DND-41 (cell line): ENCODE results near the gene OGDHL.

Experiments
- ATAC-seq: fragments of 200-7000 bp; cut with Tn5 transposase; 3 replicates; pipeline ENCODE4 v1.9.1; 2021; ENCODE audit warnings: low read depth; ENCODE audit not compliant: insufficient read depth
- DNase-seq: peaks from one replicate; pipeline ENCODE4 v3.0.0-alpha.2; 2020
- H2AFZ ChIP-seq: 2 replicates; pipeline ENCODE4 v1.6.0; 2012; ENCODE audit warnings: low read depth, low read length
- H3K27ac ChIP-seq: 2 replicates; pipeline ENCODE4 v1.5.1; 2012; ENCODE audit warnings: low read length, inconsistent platforms
- H3K27me3 ChIP-seq: fragments of 200-600 bp; sonication (generic); 2 replicates; pipeline ENCODE4 v1.6.0; 2012; ENCODE audit warnings: low read length, mild to moderate bottlenecking, inconsistent platforms; ENCODE audit not compliant: insufficient read depth, poor library complexity
- H3K36me3 ChIP-seq: 2 replicates; pipeline ENCODE4 v1.5.1; 2012; ENCODE audit warnings: low read length, inconsistent platforms; ENCODE audit not compliant: insufficient read depth
- H3K4me1 ChIP-seq: 2 replicates; pipeline ENCODE4 v1.5.1; 2012; ENCODE audit warnings: mild to moderate bottlenecking, low read length; ENCODE audit not compliant: insufficient read depth
- H3K4me2 ChIP-seq: 2 replicates; pipeline ENCODE4 v1.6.0; 2012; ENCODE audit warnings: mild to moderate bottlenecking, moderate library complexity, low read length, inconsistent platforms; ENCODE audit not compliant: insufficient read depth
- H3K4me3 ChIP-seq, 2 experiments: fragments of 200-600 bp in 1 of 2; shearing (Covaris generic) in 1 of 2; 2 replicates each; pipeline ENCODE4 v1.5.1; 2012 to 2016; ENCODE audit warnings: inconsistent platforms in 2 of 2, low read length in 2 of 2, mild to moderate bottlenecking in 2 of 2, low read depth in 1 of 2, moderate library complexity in 1 of 2
- H3K79me2 ChIP-seq: 2 replicates; pipeline ENCODE4 v1.6.0; 2012; ENCODE audit warnings: low read length, inconsistent platforms; ENCODE audit not compliant: insufficient read depth
- H3K9ac ChIP-seq: 2 replicates; pipeline ENCODE4 v1.6.0; 2012; ENCODE audit warnings: low read depth, mild to moderate bottlenecking, inconsistent platforms, low read length, moderate library complexity
- H3K9me3 ChIP-seq: 2 replicates; pipeline ENCODE4 v1.5.1; 2012; ENCODE audit warnings: low read length, moderate library complexity, mild to moderate bottlenecking, inconsistent platforms; ENCODE audit not compliant: insufficient read depth, severe bottlenecking
- H4K20me1 ChIP-seq: 2 replicates; pipeline ENCODE4 v1.6.0; 2012; ENCODE audit warnings: low read length; ENCODE audit not compliant: insufficient read depth
- EZH2 ChIP-seq: IDR thresholded peaks from 3 replicates; pipeline ENCODE4 v1.6.1; 2012; ENCODE audit warnings: borderline replicate concordance, low read depth, mild to moderate bottlenecking, moderate library complexity, low read length, inconsistent platforms; ENCODE audit not compliant: severe bottlenecking
- TF ChIP-seq, protein P1 (sequence below): IDR thresholded peaks from 2 replicates; pipeline ENCODE4 v1.5.1; 2012; ENCODE audit warnings: borderline replicate concordance, low read length, moderate library complexity, mild to moderate bottlenecking; ENCODE audit not compliant: poor library complexity, severe bottlenecking; ENCODE audit errors: extremely low read depth

The OGDHL gene

DNA sequence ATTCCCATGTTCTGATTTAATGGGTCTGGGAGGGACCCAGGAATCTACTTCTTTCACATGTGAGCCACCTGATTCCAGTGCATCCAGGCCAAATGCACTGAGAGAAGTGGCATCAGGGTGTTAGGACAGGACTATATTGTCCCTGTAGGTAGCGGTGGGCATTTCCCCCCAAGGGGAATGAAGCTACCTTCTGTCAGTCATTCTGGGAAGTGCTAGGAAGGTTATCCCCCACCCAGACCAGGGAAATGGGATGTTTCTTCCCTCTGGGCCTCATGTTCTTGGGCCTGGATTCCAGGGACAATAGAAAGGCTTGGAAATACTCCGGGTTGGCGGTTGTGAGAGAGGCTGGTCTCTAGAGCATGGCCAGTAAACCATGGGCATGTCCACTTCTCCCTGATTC is 61.9 kb downstream of the OGDHL start:
- Histone ChIP-seq H3K36me3 (no peaks in the 10 kb centered on the region), H3K4me1 (no peaks in the 10 kb centered on the region), H2AFZ (no peak overlapping the region), H3K9me3 (peaks cover 3% of the 10 kb centered on the region), H3K79me2 (no peaks in the 10 kb centered on the region), H3K27ac (no peak overlapping the region), H3K9ac (no peak overlapping the region), H3K4me3 (no peak overlapping the region), H4K20me1 (no peaks in the 10 kb centered on the region), H3K27me3 (no peaks in the 10 kb centered on the region), H3K4me2 (no peak overlapping the region)
- no peak for TF ChIP-seq EZH2
- TF ChIP-seq, protein P1, sequence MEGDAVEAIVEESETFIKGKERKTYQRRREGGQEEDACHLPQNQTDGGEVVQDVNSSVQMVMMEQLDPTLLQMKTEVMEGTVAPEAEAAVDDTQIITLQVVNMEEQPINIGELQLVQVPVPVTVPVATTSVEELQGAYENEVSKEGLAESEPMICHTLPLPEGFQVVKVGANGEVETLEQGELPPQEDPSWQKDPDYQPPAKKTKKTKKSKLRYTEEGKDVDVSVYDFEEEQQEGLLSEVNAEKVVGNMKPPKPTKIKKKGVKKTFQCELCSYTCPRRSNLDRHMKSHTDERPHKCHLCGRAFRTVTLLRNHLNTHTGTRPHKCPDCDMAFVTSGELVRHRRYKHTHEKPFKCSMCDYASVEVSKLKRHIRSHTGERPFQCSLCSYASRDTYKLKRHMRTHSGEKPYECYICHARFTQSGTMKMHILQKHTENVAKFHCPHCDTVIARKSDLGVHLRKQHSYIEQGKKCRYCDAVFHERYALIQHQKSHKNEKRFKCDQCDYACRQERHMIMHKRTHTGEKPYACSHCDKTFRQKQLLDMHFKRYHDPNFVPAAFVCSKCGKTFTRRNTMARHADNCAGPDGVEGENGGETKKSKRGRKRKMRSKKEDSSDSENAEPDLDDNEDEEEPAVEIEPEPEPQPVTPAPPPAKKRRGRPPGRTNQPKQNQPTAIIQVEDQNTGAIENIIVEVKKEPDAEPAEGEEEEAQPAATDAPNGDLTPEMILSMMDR: no peak
- no peak for ATAC-seq
- DNase-seq: no peak

GRCh38 chr10:49698679-49699078 is 63.4 kb downstream of the OGDHL start:
- no peaks in the 10 kb centered on the region for H4K20me1 ChIP-seq
- no peaks in the 10 kb centered on the region for H3K79me2 ChIP-seq
- TF ChIP-seq, protein P1: no peak
- no peak for TF ChIP-seq EZH2
- DNase-seq (no peak), ATAC-seq (no peak)
- H3K36me3 ChIP-seq: no peaks in the 10 kb centered on the region
- H3K4me1 ChIP-seq: no peaks in the 10 kb centered on the region
- no peaks in the 10 kb centered on the region for H3K27me3 ChIP-seq
- no peak overlapping the region for H3K27ac ChIP-seq
- no peak overlapping the region for H3K4me3 ChIP-seq
- no peak overlapping the region for H3K9ac ChIP-seq
- H3K9me3 ChIP-seq: peaks cover 3% of the 10 kb centered on the region
- no peak overlapping the region for H3K4me2 ChIP-seq
- no peak overlapping the region for H2AFZ ChIP-seq

DNA sequence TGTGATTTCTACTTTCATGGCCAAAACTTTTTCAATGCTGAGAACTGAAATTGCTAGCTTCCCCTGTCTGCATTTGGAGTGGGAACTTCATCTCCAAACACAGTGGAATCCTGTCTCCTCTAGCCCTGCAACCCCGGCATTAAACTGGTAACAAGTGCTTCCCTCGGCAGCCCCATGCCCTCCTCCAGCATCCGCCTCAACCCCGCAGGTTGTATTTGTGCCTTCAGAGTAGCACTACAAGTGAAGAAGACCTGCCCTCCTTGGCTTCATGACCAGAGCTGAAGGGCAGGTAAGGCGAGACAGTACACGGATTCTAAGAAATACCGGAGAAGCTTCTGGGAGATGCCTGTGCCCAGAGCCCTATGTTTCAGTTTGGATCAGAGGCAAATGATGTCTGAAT is 65.8 kb downstream of the OGDHL start:
- ATAC-seq (no peak), DNase-seq (no peak)
- no peaks in the 10 kb centered on the region for H3K79me2 ChIP-seq
- no peaks in the 10 kb centered on the region for H3K36me3 ChIP-seq
- no peaks in the 10 kb centered on the region for H3K9me3 ChIP-seq
- TF ChIP-seq, protein P1: no peak
- no peak for TF ChIP-seq EZH2
- H3K4me1 ChIP-seq: no peaks in the 10 kb centered on the region
- no peak overlapping the region for H2AFZ ChIP-seq
- H3K4me2 ChIP-seq: no peak overlapping the region
- H3K27ac ChIP-seq: no peak overlapping the region
- H3K9ac ChIP-seq: no peak overlapping the region
- no peaks in the 10 kb centered on the region for H3K27me3 ChIP-seq
- H4K20me1 ChIP-seq: no peaks in the 10 kb centered on the region
- no peak overlapping the region for H3K4me3 ChIP-seq

GRCh38 chr10:49694466-49694865 is 67.7 kb downstream of the OGDHL start:
- no peak for DNase-seq
- Histone ChIP-seq H3K9ac (no peak overlapping the region), H3K27me3 (no peaks in the 10 kb centered on the region), H3K4me1 (no peaks in the 10 kb centered on the region), H3K27ac (no peak overlapping the region), H3K79me2 (no peaks in the 10 kb centered on the region), H4K20me1 (no peaks in the 10 kb centered on the region), H3K9me3 (no peaks in the 10 kb centered on the region), H3K4me3 (no peak overlapping the region), H3K4me2 (no peak overlapping the region), H3K36me3 (no peaks in the 10 kb centered on the region), H2AFZ (no peak overlapping the region)
- TF ChIP-seq, protein P1: no peak
- TF ChIP-seq EZH2: no peak
- no peak for ATAC-seq
